ENCODE results near the gene RFX3.

The RFX3 gene

DNA sequence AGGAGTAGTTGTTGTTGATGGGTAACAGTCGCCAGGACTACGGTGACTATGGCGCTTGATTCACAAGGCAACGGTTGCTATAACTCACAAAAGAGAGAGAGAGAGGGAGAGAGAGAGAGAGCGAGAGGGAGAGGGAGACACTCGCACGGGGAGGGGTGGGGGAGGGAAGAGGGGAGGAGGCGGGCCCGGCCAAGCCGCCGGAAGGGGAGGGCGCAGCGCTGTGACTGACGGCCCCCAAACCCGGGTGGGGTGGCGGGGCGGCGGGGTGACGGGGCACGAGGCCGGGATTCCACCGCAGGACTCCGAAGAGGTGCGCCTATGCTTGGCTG lies at the start of gene RFX3:
TSS of gene RFX3 (minus strand) at position 166 of the 329 bp plus-strand sequence. CDS start 130,413 bp downstream, outside the sequence.
- peak within 1 kb of the TSS; percentile 100 for H3K27ac ChIP-seq
- TF ChIP-seq, protein P1, sequence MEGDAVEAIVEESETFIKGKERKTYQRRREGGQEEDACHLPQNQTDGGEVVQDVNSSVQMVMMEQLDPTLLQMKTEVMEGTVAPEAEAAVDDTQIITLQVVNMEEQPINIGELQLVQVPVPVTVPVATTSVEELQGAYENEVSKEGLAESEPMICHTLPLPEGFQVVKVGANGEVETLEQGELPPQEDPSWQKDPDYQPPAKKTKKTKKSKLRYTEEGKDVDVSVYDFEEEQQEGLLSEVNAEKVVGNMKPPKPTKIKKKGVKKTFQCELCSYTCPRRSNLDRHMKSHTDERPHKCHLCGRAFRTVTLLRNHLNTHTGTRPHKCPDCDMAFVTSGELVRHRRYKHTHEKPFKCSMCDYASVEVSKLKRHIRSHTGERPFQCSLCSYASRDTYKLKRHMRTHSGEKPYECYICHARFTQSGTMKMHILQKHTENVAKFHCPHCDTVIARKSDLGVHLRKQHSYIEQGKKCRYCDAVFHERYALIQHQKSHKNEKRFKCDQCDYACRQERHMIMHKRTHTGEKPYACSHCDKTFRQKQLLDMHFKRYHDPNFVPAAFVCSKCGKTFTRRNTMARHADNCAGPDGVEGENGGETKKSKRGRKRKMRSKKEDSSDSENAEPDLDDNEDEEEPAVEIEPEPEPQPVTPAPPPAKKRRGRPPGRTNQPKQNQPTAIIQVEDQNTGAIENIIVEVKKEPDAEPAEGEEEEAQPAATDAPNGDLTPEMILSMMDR (conservative IDR thresholded peaks at IDR 0.05), result no peak

DNA sequence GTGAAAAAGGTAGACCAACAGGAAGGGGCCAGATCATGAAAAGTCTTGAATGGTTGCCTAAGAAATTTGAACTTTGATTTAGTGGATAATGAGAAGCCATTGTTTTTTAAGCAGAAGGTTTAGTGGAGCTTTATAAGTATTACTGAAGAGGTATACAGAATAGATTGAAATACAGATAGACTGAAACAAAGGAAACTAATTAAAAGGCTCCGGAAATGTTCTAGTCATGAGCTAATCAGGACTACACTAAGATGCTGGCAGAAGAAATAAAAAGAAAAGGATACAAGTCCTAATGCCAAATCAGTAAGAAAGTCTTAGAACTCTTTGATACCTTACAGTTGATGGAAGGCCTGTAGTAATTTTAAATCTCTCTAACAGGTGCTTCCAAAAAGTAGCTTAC lies 45.7 kb upstream of the RFX3 start:
- peak overlapping the region; percentile 27; the same call in 1 of the 2 replicates for H3K27ac ChIP-seq
- TF ChIP-seq, protein P1 (conservative IDR thresholded peaks at IDR 0.05), result no peak

DNA sequence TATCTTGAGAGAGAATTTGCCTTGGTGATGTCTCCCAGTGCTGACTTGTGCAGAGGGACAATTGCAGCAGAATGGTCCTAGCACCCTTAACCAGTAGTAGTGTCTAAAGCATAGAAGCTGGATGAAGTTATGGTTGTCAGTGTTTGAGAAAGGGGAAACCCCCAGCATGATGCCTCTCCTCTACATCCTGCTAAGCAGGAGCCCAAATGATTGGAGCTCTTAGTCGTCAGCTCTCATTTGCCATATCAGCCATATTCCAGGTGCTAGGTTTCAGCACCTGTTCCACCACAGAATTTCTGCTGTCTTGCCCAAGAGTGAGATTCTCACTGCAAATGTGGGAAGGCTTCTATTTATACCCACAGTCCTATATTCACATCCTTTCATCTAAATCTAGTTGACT lies 43.7 kb upstream of the RFX3 start:
- TF ChIP-seq, protein P1 (conservative IDR thresholded peaks at IDR 0.05), result no peak
- H3K27ac ChIP-seq, result no peak overlapping the region

DNA sequence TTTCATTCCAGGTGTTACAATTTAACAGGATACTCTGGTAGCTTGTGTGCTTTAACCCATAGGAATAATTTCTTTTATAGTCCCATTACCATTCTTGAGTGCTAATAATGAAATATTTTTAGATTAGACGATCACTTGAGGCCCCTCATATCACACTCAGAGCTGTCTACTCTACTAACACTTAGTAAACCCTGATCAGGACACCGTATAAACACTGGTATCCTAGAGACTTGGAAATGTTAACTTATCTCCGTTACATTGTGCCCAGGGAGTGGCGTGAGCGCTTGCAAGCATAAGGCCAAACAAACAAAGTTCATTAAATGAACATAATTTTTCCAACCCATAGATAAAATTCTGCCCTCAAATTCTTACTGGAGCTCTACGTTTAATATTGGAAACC lies 42.2 kb upstream of the RFX3 start:
- H3K27ac ChIP-seq, result no peak overlapping the region
- TF ChIP-seq, protein P1 (conservative IDR thresholded peaks at IDR 0.05), result no peak

DNA sequence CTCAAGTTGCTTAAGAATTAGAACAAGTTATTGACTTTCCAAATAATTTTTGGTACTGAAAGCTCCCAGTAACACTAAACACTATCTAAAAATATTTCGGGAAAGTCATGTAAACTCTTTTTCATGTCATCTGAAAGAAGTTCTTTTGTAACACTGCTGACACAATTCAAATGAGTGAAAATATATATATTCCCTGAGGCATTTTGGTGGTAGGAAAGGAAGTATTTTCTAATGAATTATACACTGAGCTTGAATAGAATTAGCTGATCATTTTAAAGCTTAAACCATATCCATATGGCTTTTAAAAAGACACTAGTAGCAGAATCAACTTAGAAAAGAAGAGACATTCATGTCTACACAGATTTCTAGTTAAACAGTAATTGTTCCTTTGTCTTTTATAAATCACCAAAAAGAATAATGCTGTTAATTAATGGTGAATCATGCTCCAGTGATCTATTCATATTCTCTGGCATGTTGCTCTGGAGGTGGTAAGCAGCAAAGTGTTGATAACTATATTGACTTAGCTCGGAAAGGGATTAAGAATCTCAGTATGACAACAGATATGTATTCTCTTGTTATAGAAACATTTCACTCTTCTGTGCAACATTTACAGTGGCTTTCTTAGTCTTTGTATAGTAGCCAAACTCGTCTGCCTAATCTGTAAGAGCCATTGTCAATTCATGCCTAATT lies 27.4 kb upstream of the RFX3 start:
- TF ChIP-seq, protein P1 (conservative IDR thresholded peaks at IDR 0.05), result no peak
- H3K27ac ChIP-seq, result no peak overlapping the region

DNA sequence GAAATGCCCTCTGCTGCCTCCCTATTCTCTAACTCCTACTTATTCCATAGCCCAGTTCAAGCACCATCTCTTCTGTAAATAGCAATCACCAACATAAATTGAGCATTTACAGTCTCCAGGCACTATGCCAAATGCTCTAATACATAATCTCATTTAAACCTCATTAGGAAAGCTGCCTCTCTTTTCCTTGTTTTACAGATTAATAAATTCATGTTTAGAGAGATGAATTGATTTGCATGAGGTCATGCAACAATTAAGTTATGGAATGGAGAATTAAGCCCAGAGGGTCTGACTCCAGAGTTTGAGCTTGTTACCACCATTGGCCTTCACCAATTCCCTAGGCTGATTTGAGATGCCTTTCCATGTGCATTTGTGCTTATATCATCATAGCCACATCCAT lies 23.4 kb upstream of the RFX3 start:
- TF ChIP-seq, protein P1 (conservative IDR thresholded peaks at IDR 0.05), result no peak
- no peak overlapping the region for H3K27ac ChIP-seq

DNA sequence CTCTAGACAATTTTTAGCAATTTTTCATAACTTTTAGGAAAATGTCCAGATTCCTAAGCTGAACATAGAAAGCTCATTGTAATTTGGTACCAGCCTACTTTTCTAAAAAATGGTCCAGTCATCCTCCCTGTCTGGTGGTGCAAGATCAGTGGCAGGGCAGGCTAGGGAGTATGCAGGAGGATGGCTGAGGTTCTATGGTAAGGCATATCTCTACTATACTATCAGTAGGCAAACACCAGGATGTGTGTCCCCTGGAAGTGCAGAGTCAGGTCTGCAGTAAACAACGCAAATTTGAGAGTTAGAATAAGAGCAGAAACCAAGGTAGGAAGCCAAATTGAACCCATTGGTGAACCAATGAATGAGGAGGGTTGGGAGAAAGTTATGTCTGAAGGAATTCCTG lies 22.8 kb upstream of the RFX3 start:
- TF ChIP-seq, protein P1 (conservative IDR thresholded peaks at IDR 0.05), result no peak
- H3K27ac ChIP-seq, result no peak overlapping the region
